H9 (cell line): ENCODE data around the gene ICE2. TPM values are rescaled to one million over a fixed set of nuclear protein-coding genes. Genes with fewer than 3 reads are reported as not detected.

Source experiments
- DNase-seq: peaks from one replicate; pipeline ENCODE4 v3.0.0-alpha.2; 2017
- H2AFZ ChIP-seq: one replicate; pipeline ENCODE4 v1.6.1; 2013; ENCODE audit warnings: mild to moderate bottlenecking, low read length, control low read depth, moderate library complexity
- H2AK5ac ChIP-seq: 2 replicates; pipeline ENCODE4 v1.6.1; 2013; ENCODE audit warnings: low read length, control low read depth, mixed read lengths; ENCODE audit not compliant: insufficient read length
- H2BK120ac ChIP-seq: one replicate; pipeline ENCODE4 v1.6.1; 2013; ENCODE audit warnings: low read depth, mild to moderate bottlenecking, low read length, control low read depth, inconsistent platforms; ENCODE audit not compliant: poor library complexity, severe bottlenecking
- H2BK12ac ChIP-seq: 2 replicates; pipeline ENCODE4 v1.6.1; 2013; ENCODE audit warnings: low read length, control low read depth, mixed read lengths, low read depth; ENCODE audit not compliant: insufficient read length
- H2BK15ac ChIP-seq: 2 replicates; pipeline ENCODE4 v1.6.1; 2013; ENCODE audit warnings: low read depth, low read length, control low read depth
- H2BK20ac ChIP-seq: one replicate; pipeline ENCODE4 v1.6.1; 2013; ENCODE audit warnings: low read depth, mild to moderate bottlenecking, low read length, control low read depth, inconsistent platforms; ENCODE audit not compliant: poor library complexity, severe bottlenecking
- H2BK5ac ChIP-seq: 2 replicates; pipeline ENCODE4 v1.6.1; 2013; ENCODE audit warnings: low read length, control low read depth, mixed read lengths; ENCODE audit not compliant: insufficient read length
- H3K14ac ChIP-seq: 2 replicates; pipeline ENCODE4 v1.6.1; 2013; ENCODE audit warnings: low read length, control low read depth; ENCODE audit not compliant: insufficient read depth
- H3K18ac ChIP-seq: 2 replicates; pipeline ENCODE4 v1.6.1; 2013; ENCODE audit warnings: low read depth, mild to moderate bottlenecking, mixed read lengths, low read length, control low read depth; ENCODE audit not compliant: insufficient read length
- H3K23ac ChIP-seq: 2 replicates; pipeline ENCODE4 v1.6.1; 2013; ENCODE audit warnings: low read length, control low read depth, mixed read lengths, low read depth; ENCODE audit not compliant: insufficient read length
- H3K23me2 ChIP-seq: 2 replicates; pipeline ENCODE4 v1.6.1; 2013; ENCODE audit warnings: low read depth, mild to moderate bottlenecking, mixed read lengths, low read length, control low read depth; ENCODE audit not compliant: insufficient read length, poor library complexity, severe bottlenecking
- H3K27ac ChIP-seq: 2 replicates; pipeline ENCODE4 v1.5.1; 2013; ENCODE audit warnings: low read length, control low read depth, mixed read lengths, low read depth; ENCODE audit not compliant: insufficient read length
- H3K27me3 ChIP-seq: 2 replicates; pipeline ENCODE4 v1.6.1; 2013; ENCODE audit warnings: low read length, control low read depth, inconsistent platforms; ENCODE audit not compliant: insufficient read depth
- H3K4ac ChIP-seq: 2 replicates; pipeline ENCODE4 v1.6.1; 2013; ENCODE audit warnings: low read depth, mild to moderate bottlenecking, control low read depth, inconsistent platforms, low read length, moderate library complexity
- H3K4me1 ChIP-seq: 2 replicates; pipeline ENCODE4 v1.6.1; 2013; ENCODE audit warnings: low read length, control low read depth, inconsistent platforms; ENCODE audit not compliant: insufficient read depth
- H3K4me2 ChIP-seq: 2 replicates; pipeline ENCODE4 v1.6.1; 2013; ENCODE audit warnings: low read length, control low read depth, mixed read lengths; ENCODE audit not compliant: insufficient read length, insufficient read depth
- H3K56ac ChIP-seq: 2 replicates; pipeline ENCODE4 v1.6.1; 2013; ENCODE audit warnings: low read depth, mild to moderate bottlenecking, mixed read lengths, low read length, control low read depth; ENCODE audit not compliant: insufficient read length
- H3K79me1 ChIP-seq: 2 replicates; pipeline ENCODE4 v1.6.1; 2013; ENCODE audit warnings: low read depth, mild to moderate bottlenecking, moderate library complexity, low read length, control low read depth, inconsistent platforms; ENCODE audit not compliant: insufficient read depth, poor library complexity, severe bottlenecking
- H3K79me2 ChIP-seq: 2 replicates; pipeline ENCODE4 v1.6.1; 2013; ENCODE audit warnings: low read length, control low read depth, inconsistent platforms; ENCODE audit not compliant: insufficient read depth
- H3K9ac ChIP-seq: 2 replicates; pipeline ENCODE4 v1.6.1; 2013; ENCODE audit warnings: low read length, control low read depth, mixed read lengths; ENCODE audit not compliant: insufficient read length; ENCODE audit errors: extremely low read depth
- H3K9me3 ChIP-seq: one replicate; pipeline ENCODE4 v1.6.1; 2013; ENCODE audit warnings: low read depth, low read length, inconsistent platforms; ENCODE audit not compliant: control insufficient read depth
- H3T11ph ChIP-seq: one replicate; pipeline ENCODE4 v1.6.1; 2013; ENCODE audit warnings: mild to moderate bottlenecking, low read length, control low read depth, inconsistent platforms
- H4K20me1 ChIP-seq: one replicate; pipeline ENCODE4 v1.6.1; 2013; ENCODE audit not compliant: control insufficient read depth, insufficient read length, insufficient read depth
- H4K5ac ChIP-seq: 2 replicates; pipeline ENCODE4 v1.6.1; 2013; ENCODE audit warnings: low read depth, mild to moderate bottlenecking, mixed read lengths, low read length, control low read depth; ENCODE audit not compliant: insufficient read length
- H4K8ac ChIP-seq: replicated peaks from 2 replicates; pipeline ENCODE4 v1.6.1; 2013; ENCODE audit warnings: low read length, control low read depth, mixed read lengths, low read depth; ENCODE audit not compliant: insufficient read length
- H4K91ac ChIP-seq: 2 replicates; pipeline ENCODE4 v1.6.1; 2013; ENCODE audit warnings: low read depth, mild to moderate bottlenecking, moderate library complexity, mixed read lengths, low read length, control low read depth; ENCODE audit not compliant: insufficient read length
- H3K27ac Mint-ChIP-seq, 3 experiments: 2 replicates in 2 of 3; 3 replicates in 1 of 3; pipeline ENCODE4 v1.8.0; 2020 to 2021; ENCODE audit warnings: mixed read lengths in 3 of 3, mild to moderate bottlenecking in 1 of 3, moderate library complexity in 1 of 3
- H3K27me3 Mint-ChIP-seq: 2 replicates; pipeline ENCODE4 v1.8.0; 2021; ENCODE audit warnings: low read depth, mild to moderate bottlenecking, moderate library complexity, mixed read lengths
- H3K36me3 Mint-ChIP-seq, 3 experiments: 2 replicates in 2 of 3; 3 replicates in 1 of 3; pipeline ENCODE4 v1.8.0; 2020 to 2021; ENCODE audit warnings: low read depth in 3 of 3, mixed read lengths in 3 of 3; ENCODE audit not compliant: insufficient read depth in 1 of 3
- H3K4me1 Mint-ChIP-seq, 2 experiments: 2 replicates each; pipeline ENCODE4 v1.8.0; 2020; ENCODE audit warnings: mixed read lengths in 2 of 2
- H3K4me3 Mint-ChIP-seq, 2 experiments: 2 replicates in 1 of 2; 3 replicates in 1 of 2; pipeline ENCODE4 v1.8.0; 2020 to 2021; ENCODE audit warnings: mild to moderate bottlenecking in 2 of 2, mixed read lengths in 2 of 2, moderate library complexity in 1 of 2
- H3K9me3 Mint-ChIP-seq, 2 experiments: 2 replicates in 1 of 2; 3 replicates in 1 of 2; pipeline ENCODE4 v1.8.0; 2020; ENCODE audit warnings: mild to moderate bottlenecking in 2 of 2, mixed read lengths in 2 of 2, moderate library complexity in 1 of 2
- CTCF ChIP-seq: fragments of 200-600 bp; sonication (generic); conservative IDR thresholded peaks from 3 replicates; pipeline ENCODE4 v1.8.0; 2021; ENCODE audit warnings: antibody characterized with exemption, mild to moderate bottlenecking
- WGBS: extraction: QIAGEN DNeasy Blood & Tissue Kit; methylation state at CpG from one replicate; pipeline ENCODE4 v1.1.7; 2013; ENCODE audit warnings: missing lambda C conversion rate, low lambda C conversion rate, mixed read lengths; ENCODE audit not compliant: insufficient read length; ENCODE audit errors: extremely low coverage; 5-methylcytosine and 5-hydroxymethylcytosine counted together
- total RNA-seq: library from RNA; stranded (reverse); gene quantifications from 2 replicates; pipeline ENCODE4 v1.2.1, GENCODE V29; 2021

The ICE2 gene
- total RNA-seq, 1 experiment from 2014 or later = 76.3 TPM

DNA sequence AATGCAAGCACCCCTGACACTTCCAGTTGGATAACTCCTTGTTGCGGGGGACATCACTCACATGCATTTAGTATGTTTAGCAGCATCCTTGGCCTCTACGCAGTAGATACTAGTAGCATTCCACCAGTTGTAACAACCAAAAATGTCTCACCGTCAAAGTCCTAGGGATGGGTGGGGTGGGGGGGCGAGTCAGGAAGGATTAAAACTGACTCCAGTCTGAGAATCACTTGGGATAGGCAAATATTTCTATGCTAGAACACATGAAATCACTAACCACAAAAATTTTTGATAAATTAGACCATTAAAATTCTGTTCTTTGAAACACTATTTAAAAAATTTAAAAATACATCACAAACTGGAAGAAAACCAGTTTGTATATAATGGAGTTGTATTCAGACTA, 18.0 kb downstream of the ICE2 start:
- no peak overlapping the region for H3K56ac ChIP-seq
- no peak overlapping the region for H2BK15ac ChIP-seq
- H3K9me3 ChIP-seq = no peaks in the 10 kb centered on the region
- H3K79me1 ChIP-seq = no peaks in the 10 kb centered on the region
- TF ChIP-seq CTCF = no peak
- no peak overlapping the region for H3T11ph ChIP-seq
- H2BK120ac ChIP-seq = no peak overlapping the region
- no peak overlapping the region for H3K4me3 Mint-ChIP-seq
- no peak overlapping the region for H4K91ac ChIP-seq
- H3K4me1 ChIP-seq = no peaks in the 10 kb centered on the region
- H4K20me1 ChIP-seq = no peaks in the 10 kb centered on the region
- no peaks in the 10 kb centered on the region for H3K27me3 ChIP-seq
- DNase-seq = no peak
- H3K4me2 ChIP-seq = no peak overlapping the region
- no peak overlapping the region for H3K14ac ChIP-seq
- no peak overlapping the region for H3K27ac ChIP-seq
- no peak overlapping the region for H3K9ac ChIP-seq
- H4K8ac ChIP-seq = no peak overlapping the region
- H2BK5ac ChIP-seq = no peak overlapping the region
- no peak overlapping the region for H2BK12ac ChIP-seq
- no peak overlapping the region for H2AK5ac ChIP-seq
- no CpG with 5 or more reads among the region's 4 CpGs for WGBS
- H3K36me3 Mint-ChIP-seq = peaks cover 2 to 25% (median 20%) of the 10 kb centered on the region in 3 experiments; a peak in 6 of 7 replicates
- no peak overlapping the region for H3K4ac ChIP-seq
- H3K23ac ChIP-seq = no peak overlapping the region
- no peaks in the 10 kb centered on the region for H3K79me2 ChIP-seq
- H3K9me3 Mint-ChIP-seq = no peaks in the 10 kb centered on the region
- no peak overlapping the region for H3K18ac ChIP-seq
- H2AFZ ChIP-seq = no peak overlapping the region
- H3K23me2 ChIP-seq = no peaks in the 10 kb centered on the region
- no peaks in the 10 kb centered on the region for H3K4me1 Mint-ChIP-seq
- H2BK20ac ChIP-seq = no peak overlapping the region
- H4K5ac ChIP-seq = no peak overlapping the region
- H3K27me3 Mint-ChIP-seq = no peaks in the 10 kb centered on the region
- no peak overlapping the region for H3K27ac Mint-ChIP-seq
